GM21737 (cell line): ENCODE data around the gene FBXO41.
"Not testable (repeated sequence)": the region's sequence is repeated elsewhere in the genome, so short reads cannot be mapped to it uniquely, and the experiment has no call there.

Source experiments
- ATAC-seq: cut with Tn5 transposase; IDR thresholded peaks from one replicate; pipeline ENCODE4 v1.9.1; 2021; ENCODE audit warnings: mild to moderate bottlenecking, moderate library complexity; ENCODE audit not compliant: unreplicated experiment

FBXO41 gene

DNA sequence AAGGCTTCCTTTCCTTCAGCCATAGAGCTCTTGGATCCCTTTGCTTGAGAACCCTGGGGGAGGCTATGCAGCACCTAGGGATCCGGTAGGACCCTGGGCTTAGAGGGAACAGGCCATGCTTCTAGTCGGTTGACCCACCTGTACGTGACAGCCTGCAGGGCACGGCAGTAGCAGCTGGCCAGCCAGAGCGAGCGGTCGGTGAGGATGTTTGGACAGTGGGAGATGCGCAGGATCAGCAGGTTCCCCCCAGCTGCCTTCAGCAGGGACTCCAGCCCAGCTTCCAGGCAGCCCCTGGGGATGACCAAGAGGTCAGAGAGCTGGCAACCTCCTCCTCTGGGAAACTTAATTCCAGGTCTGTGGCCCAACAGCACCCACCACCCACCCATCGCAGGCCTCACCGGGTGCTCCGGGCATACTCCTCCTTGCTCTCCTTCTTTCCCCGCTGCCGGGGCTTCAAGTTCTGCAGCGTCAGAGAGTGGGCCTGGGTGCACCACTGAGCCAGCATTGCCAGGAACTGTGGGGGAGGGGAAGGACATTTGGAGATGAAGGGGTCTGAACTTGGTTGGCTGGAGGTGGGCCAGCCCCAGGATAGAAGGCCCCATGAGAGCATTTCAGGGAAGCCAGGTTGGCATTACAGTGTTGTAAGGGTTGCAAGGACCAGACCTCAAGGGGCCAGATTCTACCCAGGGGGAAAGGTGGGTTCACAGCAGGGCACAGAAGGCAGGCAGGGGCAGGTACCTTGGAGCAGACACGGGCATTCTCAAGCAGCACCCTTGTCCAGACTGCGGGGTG, 20.5 kb downstream of the FBXO41 start:
- ATAC-seq: no peak

DNA sequence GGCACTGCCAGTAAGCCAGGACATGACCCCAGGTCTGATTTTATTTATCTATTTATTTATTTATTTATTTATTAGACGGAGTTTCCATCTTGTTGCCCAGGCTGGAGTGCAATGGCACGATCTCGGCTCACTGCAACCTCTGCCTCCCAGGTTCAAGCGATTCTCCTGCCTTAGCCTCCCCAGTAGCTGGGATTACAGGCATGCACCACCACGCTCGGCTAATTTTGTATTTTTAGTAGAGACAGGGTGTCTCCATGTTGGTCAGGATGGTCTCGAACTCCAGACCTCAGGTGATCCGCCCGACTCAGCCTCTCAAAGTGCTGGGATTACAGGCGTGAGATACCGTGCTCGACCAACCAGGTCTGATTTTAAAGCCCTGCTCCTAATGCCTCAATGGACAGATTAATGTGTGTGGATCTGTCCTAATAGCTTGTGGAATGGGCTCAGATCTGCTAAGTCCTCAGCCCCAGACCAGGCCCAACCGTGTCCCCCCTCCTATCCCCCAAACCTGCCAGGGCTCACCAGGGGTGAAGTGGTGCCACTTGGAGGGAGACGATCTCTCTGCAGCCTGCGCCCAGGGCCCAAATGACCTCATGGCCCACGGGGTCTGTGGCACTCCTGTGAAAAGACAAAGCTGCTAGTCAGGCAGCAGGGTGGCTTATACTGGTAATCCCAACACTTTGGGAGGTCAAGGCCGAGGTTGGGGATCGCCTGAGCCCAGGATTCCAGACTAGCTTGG, 21.4 kb downstream of the FBXO41 start:
- ATAC-seq: not testable (repeated sequence)

DNA sequence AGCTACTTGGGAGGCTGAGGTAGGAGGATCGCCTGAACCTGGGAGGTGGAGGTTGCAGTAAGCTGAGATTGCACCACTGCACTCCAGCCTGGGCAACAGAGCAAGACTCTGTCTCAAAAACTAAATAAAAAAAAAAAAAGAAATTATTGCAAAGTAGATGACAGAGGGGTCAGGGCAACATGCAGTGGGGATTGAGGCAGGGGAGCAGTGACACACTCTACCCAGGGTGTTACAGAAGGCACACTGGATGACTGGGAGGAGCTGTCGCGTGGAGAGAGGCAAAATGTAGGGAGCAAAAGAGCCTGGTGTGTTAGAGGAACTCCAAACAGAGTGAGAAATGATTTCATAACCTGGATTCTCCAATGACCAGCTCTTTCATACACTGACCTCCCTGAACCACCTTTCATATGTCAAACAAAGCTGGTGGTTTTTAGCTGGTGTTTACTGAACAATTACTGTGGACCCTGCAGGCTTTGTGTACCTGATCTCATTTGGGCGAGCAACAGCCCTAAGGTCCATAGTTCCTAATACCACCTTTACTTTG, 22.1 kb downstream of the FBXO41 start:
- no peak for ATAC-seq

DNA sequence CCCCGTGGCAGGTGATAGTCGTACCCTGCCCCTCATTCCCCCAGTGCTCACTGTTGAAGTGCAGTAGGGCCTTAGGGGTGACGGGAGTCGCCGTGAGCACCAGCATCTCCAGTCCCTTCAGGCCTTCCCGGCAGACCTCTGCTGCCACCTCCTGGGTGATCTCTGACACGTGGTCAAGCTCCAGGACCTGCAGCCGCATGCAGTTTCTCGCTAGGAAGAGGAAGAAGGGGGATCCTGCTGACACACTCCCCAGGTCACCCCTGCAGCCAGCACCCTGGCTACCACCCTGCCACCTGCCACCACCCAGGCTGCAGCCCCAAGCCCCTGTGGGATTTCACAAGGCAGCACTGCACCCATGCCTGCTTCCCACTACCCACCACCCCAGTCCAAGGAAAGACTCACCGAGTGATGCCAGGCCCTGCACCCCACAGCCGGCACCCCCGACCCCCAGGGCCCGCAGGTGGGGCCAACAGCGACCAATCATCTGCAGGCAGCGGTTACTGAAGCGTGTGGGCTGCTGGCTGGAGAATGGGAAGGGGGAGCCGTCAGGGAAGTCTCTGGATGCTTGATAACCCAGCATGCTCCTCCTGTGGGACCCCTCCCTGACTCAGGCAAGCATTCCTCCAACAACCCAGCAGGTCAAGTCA, 23.8 kb downstream of the FBXO41 start:
- ATAC-seq: no peak

DNA sequence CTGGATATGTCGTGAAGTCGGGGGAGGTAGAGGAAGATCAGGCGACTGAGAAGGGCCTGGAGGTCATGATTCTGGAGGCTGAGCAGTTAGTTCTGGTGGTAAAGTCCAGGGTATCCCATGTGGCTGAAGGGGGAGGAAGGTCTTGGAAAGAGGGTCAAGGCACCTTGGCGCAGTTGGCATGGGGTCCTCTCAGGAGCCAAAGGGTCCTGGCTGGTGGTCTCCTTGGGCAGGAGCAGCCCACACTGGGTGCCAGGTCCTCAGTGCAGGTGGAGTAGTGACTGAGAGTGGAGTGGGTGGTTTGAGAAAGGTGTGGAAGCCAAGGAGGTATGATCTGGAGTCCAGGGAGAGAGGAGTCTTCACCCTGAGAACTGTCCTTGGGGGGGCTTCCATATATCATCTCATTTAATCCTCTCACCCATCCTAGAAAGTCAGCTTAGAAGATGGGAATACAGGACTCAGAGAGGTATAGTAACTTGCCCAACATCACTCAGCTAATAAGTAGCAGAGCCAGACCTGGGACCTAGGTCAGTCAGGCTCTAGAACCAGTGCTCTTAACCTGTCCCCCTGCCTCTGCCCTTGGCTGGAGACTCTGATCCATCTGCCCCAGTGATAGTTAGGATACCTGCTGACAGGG, 24.5 kb downstream of the FBXO41 start:
- ATAC-seq: no peak

DNA sequence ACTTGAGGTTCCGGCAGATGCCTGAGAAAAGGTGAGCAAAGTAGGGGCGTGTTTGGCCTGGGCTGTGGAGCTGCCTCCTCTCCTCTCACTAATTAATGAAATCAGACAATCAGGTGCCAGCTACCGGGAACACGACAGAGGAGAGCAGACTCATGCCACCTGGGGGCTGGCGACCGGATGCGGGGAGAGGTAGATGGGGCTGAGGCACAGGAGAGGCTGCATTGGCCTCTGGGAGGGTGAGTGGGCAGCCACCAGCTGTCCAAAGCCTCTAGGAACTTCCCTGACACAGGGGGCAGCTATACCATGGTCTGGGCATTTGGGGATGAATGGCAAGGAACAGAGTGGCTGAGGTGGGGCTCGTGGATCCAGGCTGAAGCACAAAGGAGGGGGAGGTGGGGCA, 25.0 kb downstream of the FBXO41 start:
- no peak for ATAC-seq

DNA sequence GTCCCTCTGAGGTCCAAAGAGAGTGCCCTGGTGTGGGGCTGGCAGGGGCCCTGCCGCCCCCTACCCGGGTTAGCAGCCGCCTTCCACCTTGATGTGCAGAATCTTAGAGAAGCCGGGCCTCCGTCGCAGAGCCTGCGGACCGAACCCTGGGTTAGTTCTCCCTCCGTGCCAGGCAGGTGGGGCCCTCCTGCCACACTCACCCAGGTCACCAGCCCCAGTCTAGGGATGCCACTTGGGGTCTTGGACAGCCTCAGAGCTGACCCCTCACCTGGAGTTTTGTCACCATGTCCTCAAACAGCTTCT, 25.4 kb downstream of the FBXO41 start:
- no peak for ATAC-seq

DNA sequence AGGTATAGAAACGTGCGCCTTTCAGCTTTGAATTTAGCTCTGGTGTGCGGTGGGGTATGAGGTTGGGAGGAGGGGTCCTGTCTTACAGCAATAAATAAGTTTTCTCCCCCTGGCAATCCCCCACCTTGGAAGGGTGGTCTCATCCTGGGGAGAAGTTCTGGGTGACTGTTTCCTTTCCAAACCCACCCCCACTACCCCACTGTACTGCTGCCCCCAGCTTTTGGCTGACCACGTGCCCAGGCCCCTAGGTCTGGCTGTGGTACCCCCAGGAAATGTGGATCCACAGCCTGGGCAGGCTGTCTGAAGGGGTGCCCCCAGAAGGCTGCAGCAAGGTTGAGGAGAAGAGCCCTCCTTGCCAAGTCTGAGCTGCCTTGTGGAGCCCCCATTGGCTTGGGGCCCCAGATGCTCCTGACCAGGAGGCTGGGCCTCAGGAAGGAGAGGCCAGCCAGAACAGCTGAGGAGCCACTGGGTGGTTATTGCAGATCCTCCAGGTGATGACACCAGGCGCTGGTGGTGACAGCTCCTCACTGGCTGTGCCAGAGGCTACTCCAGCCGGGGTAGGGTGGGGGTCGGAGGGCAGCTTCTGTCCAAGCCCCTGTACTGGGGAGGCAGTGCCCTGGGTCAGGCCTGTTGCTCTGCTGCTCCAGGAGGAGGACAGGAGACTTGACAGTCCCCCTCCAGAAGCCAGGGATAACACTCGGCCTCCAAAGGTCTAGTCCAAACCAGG, 25.9 kb downstream of the FBXO41 start:
- no peak for ATAC-seq

DNA sequence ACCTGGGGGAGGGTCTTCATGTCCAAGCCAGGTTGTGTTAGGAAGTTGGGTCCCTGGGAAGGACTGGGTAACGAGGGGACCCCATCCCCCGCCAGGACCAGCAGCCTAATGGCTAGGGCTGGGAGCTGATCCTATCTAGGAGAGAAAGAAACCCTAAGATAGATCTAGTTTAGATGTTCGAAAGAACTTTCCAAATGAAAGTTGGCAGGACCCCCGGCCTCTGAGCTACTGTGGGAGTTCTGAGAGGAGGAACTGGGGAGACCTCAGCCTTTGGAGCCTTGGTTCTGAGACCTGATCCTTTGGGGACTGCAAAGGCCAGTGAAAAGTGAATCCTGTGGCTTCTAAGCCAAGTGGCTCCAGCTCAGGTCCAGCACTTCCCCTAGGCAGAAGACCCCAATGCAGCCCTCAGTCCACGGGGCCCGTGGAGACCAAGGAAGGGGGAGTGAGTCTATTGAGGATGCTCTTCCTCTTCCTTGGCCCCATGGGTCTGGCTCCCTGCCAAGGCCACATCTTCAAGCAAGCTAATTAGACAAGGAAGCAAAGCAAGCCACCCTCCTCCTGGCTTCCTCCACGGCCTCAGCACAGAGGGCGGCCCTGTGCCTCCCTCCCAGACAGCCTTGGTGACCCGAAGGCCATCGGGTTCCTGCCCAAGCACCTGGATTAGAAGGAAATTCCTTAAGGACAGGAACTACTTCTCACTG, 26.7 kb downstream of the FBXO41 start:
- no peak for ATAC-seq

DNA sequence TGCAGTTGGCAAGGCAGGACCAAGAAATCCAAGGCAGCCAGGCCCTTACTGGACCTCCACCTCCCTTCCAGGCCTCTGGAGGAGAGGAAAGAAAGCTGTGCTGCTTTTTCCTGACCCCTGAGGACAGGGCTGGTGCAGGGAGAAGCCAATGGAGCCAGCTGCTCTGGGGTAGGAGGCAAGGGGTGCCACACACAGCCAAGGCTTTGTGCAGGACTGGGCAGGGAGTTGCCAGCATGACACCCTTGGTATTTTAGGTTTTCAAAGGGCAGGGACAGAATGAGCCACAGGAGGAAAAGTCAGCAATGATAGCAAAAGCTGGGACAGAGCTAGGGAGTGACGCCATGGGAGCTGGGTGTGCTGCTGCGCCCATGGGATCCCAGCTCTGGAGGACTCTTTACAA, 27.3 kb downstream of the FBXO41 start:
- no peak for ATAC-seq

DNA sequence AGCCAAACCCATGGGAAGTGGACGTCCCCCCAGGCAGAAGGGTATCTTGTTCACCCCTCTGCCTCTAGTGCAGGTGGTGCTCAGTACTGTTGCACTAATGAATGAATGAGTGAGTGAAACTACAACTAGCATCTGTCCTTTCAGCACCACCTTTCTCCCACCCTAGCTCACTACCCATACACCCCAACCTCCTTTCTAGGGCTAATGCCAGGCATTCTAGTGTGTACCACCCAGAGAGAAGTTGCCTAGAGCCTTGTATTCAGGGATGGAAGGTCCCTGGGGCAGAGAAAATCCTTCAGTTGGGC, 27.7 kb downstream of the FBXO41 start:
- ATAC-seq: no peak

DNA sequence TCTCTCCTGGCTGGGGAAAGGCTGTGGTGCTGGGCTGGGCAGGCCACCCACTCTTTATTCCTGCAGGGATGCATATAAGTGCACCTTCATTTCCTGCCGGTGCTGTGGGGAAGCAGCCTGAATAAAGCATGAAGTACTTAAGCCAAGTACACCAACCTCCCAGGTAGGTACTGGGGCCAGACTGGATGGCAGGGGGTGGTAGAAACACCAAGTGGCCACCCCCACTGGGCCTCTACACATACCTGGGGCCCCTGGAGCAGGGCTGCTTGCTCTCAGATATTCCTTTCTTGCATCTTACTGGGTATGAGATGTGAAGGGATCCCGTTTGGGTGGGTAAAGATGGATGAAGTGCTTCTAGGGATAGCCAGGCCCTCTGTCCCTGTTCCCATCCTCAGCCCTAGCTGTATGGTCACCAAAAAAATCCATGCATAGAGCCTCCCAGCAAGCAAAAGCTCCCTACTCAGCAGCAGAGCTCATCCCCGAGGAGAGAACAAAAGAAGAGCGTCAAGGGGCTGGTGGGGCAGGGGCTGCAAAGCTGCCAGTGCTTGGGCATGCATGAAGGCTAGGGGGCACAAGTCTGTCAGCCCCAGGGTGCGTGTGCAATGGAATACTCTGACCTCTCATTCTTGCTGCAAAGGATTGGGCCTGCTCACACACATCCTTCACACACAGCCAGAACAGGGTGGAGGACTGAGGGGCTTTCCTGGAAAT, 28.2 kb downstream of the FBXO41 start:
- no peak for ATAC-seq

DNA sequence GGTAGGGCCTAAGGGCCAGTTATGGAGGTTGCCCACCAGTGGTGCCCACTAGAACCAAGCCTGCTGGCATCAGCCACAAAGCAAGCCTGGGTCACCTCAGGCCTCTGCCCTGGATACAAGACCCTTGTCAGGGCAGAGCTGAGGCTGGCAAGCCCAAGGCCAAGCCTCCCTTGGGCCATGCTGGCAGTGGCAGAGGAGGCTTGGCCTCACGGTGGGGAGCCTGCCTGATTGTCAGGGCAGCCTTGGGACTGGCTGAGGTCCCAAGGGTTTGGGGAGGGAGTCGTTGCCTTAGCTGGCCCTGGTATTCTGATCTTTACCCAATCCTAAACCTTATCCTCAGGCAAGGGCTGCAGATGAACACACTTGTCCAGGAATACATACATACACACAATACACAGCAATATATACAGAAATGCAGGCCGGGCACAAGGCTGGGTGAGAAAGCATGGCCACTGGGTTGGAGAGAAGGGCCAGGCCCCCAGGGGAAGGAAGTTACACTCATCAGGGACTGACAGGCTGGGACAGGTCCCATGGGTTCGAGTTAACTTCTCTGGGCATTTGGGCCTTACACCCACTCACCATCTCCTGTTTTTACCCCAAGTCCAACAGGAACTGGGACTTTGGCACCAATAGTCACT, 29.2 kb downstream of the FBXO41 start:
- no peak for ATAC-seq

DNA sequence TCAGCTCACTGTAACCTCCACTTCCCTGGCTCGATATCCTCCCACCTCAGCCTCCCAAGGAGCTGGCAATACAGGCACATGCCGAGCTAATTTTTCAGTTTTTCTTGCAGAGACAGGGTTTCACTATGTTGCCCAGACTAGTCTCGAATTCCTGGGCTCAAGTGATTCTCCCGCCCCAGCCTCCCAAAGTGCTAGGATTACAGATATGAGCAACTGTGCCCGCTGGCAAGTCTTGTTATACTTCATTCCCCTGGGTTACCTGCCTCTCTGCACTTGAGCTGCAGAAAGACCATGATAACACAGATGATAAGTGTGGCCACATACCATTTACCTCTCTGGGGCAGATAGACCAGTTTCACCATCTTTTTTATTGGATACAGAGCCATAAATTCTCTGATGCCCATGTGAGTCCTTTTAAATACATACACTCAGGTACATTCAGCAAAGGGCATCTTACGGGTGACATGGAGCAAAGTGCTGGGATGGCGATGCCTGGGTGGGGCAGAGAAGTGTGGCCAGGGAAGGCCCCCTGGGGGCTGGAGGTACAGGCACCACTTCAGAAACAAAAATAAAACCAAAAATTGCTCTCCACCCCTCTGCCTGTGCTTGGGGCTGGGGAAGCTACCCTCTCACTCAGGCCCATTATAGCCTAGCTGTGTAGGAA, 29.8 kb downstream of the FBXO41 start:
- ATAC-seq: no peak

DNA sequence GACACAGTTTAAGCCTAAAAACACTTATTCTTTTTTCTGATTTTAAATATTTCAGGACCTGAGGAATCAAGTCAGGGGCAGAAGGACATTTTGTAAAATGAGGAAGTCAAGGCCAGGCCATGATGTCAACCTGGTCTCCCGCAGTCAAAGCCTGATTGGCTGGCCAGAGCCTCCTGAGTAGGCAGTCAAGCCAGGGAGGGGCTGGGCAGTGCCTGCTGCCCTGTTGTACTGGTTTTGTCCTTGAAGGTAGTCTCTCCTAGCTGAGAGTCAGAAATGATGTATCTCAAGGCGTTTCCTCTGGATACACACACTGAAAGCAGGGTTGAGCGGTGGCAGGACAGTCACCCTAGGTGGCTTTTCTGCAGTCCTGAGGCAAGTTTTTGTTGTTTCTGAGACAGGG, 30.4 kb downstream of the FBXO41 start:
- no peak for ATAC-seq

DNA sequence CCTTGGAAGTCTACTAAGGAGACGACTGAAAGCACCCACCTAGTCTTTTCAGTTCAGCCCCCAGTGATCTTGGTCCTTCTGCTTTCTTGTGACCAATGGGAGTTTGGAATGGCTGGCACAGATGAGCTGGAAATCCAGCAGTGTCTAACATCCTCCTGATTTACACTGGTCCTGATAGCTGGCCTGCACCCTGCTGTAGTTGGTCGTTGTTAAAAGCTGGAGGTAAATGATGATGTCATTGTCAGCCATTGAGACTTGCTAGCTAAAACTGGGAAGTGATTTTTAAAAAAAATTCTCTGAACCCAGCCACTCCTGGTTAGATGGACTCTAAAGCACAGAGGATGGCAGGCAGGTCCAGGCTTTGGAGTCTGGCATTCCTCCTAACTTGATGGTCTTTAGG, 30.9 kb downstream of the FBXO41 start:
- ATAC-seq: no peak

DNA sequence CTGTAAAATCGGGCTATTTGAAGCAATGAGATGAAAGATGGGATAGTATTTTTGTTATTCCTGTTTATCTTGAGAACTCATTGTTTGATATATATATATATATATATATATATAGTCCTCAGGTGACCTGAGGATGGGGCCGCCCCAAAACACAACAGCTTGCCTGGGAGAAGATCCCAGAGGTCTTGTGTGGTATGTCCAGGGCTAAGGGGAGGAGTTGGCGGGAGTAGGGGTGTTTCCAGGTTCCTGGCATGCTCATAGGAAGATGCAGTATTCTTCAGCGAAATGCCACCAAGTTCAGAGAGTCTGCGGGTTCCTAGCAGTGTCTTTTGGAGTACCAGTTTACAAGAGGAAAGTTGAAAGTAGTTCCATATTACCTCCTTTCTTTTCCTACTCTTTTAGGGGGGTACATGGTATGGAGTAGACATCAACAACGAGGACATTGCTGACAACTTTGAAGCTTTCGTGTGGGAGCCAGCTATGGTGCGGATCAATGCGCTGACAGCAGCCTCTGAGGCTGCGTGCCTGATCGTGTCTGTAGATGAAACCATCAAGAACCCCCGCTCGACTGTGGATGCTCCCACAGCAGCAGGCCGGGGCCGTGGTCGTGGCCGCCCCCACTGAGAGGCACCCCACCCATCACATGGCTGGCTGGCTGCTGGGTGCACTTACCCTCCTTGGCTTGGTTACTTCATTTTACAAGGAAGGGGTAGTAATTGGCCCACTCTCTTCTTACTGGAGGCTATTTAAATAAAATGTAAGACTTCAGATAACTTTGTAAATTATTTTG, 31.8 kb downstream of the FBXO41 start:
- no peak for ATAC-seq
